H9 (cell line): ENCODE measurements around the gene C20orf96. TPM values are rescaled to one million over a fixed set of nuclear protein-coding genes. Genes with fewer than 3 reads are reported as not detected.
"Not testable (repeated sequence)": the region's sequence is repeated elsewhere in the genome, so short reads cannot be mapped to it uniquely, and the experiment has no call there.

Source experiments
- DNase-seq: peaks from one replicate; pipeline ENCODE4 v3.0.0-alpha.2; 2017
- H2AFZ ChIP-seq: one replicate; pipeline ENCODE4 v1.6.1; 2013; ENCODE audit warnings: mild to moderate bottlenecking, low read length, control low read depth, moderate library complexity
- H2AK5ac ChIP-seq: 2 replicates; pipeline ENCODE4 v1.6.1; 2013; ENCODE audit warnings: low read length, control low read depth, mixed read lengths; ENCODE audit not compliant: insufficient read length
- H2BK120ac ChIP-seq: one replicate; pipeline ENCODE4 v1.6.1; 2013; ENCODE audit warnings: low read depth, mild to moderate bottlenecking, low read length, control low read depth, inconsistent platforms; ENCODE audit not compliant: poor library complexity, severe bottlenecking
- H2BK12ac ChIP-seq: 2 replicates; pipeline ENCODE4 v1.6.1; 2013; ENCODE audit warnings: low read length, control low read depth, mixed read lengths, low read depth; ENCODE audit not compliant: insufficient read length
- H2BK15ac ChIP-seq: 2 replicates; pipeline ENCODE4 v1.6.1; 2013; ENCODE audit warnings: low read depth, low read length, control low read depth
- H2BK20ac ChIP-seq: one replicate; pipeline ENCODE4 v1.6.1; 2013; ENCODE audit warnings: low read depth, mild to moderate bottlenecking, low read length, control low read depth, inconsistent platforms; ENCODE audit not compliant: poor library complexity, severe bottlenecking
- H2BK5ac ChIP-seq: 2 replicates; pipeline ENCODE4 v1.6.1; 2013; ENCODE audit warnings: low read length, control low read depth, mixed read lengths; ENCODE audit not compliant: insufficient read length
- H3K14ac ChIP-seq: 2 replicates; pipeline ENCODE4 v1.6.1; 2013; ENCODE audit warnings: low read length, control low read depth; ENCODE audit not compliant: insufficient read depth
- H3K18ac ChIP-seq: 2 replicates; pipeline ENCODE4 v1.6.1; 2013; ENCODE audit warnings: low read depth, mild to moderate bottlenecking, mixed read lengths, low read length, control low read depth; ENCODE audit not compliant: insufficient read length
- H3K23ac ChIP-seq: 2 replicates; pipeline ENCODE4 v1.6.1; 2013; ENCODE audit warnings: low read length, control low read depth, mixed read lengths, low read depth; ENCODE audit not compliant: insufficient read length
- H3K23me2 ChIP-seq: 2 replicates; pipeline ENCODE4 v1.6.1; 2013; ENCODE audit warnings: low read depth, mild to moderate bottlenecking, mixed read lengths, low read length, control low read depth; ENCODE audit not compliant: insufficient read length, poor library complexity, severe bottlenecking
- H3K27ac ChIP-seq: 2 replicates; pipeline ENCODE4 v1.5.1; 2013; ENCODE audit warnings: low read length, control low read depth, mixed read lengths, low read depth; ENCODE audit not compliant: insufficient read length
- H3K27me3 ChIP-seq: 2 replicates; pipeline ENCODE4 v1.6.1; 2013; ENCODE audit warnings: low read length, control low read depth, inconsistent platforms; ENCODE audit not compliant: insufficient read depth
- H3K4ac ChIP-seq: 2 replicates; pipeline ENCODE4 v1.6.1; 2013; ENCODE audit warnings: low read depth, mild to moderate bottlenecking, control low read depth, inconsistent platforms, low read length, moderate library complexity
- H3K4me1 ChIP-seq: 2 replicates; pipeline ENCODE4 v1.6.1; 2013; ENCODE audit warnings: low read length, control low read depth, inconsistent platforms; ENCODE audit not compliant: insufficient read depth
- H3K4me2 ChIP-seq: 2 replicates; pipeline ENCODE4 v1.6.1; 2013; ENCODE audit warnings: low read length, control low read depth, mixed read lengths; ENCODE audit not compliant: insufficient read length, insufficient read depth
- H3K56ac ChIP-seq: 2 replicates; pipeline ENCODE4 v1.6.1; 2013; ENCODE audit warnings: low read depth, mild to moderate bottlenecking, mixed read lengths, low read length, control low read depth; ENCODE audit not compliant: insufficient read length
- H3K79me1 ChIP-seq: 2 replicates; pipeline ENCODE4 v1.6.1; 2013; ENCODE audit warnings: low read depth, mild to moderate bottlenecking, moderate library complexity, low read length, control low read depth, inconsistent platforms; ENCODE audit not compliant: insufficient read depth, poor library complexity, severe bottlenecking
- H3K79me2 ChIP-seq: 2 replicates; pipeline ENCODE4 v1.6.1; 2013; ENCODE audit warnings: low read length, control low read depth, inconsistent platforms; ENCODE audit not compliant: insufficient read depth
- H3K9ac ChIP-seq: 2 replicates; pipeline ENCODE4 v1.6.1; 2013; ENCODE audit warnings: low read length, control low read depth, mixed read lengths; ENCODE audit not compliant: insufficient read length; ENCODE audit errors: extremely low read depth
- H3K9me3 ChIP-seq: one replicate; pipeline ENCODE4 v1.6.1; 2013; ENCODE audit warnings: low read depth, low read length, inconsistent platforms; ENCODE audit not compliant: control insufficient read depth
- H3T11ph ChIP-seq: one replicate; pipeline ENCODE4 v1.6.1; 2013; ENCODE audit warnings: mild to moderate bottlenecking, low read length, control low read depth, inconsistent platforms
- H4K20me1 ChIP-seq: one replicate; pipeline ENCODE4 v1.6.1; 2013; ENCODE audit not compliant: control insufficient read depth, insufficient read length, insufficient read depth
- H4K5ac ChIP-seq: 2 replicates; pipeline ENCODE4 v1.6.1; 2013; ENCODE audit warnings: low read depth, mild to moderate bottlenecking, mixed read lengths, low read length, control low read depth; ENCODE audit not compliant: insufficient read length
- H4K8ac ChIP-seq: replicated peaks from 2 replicates; pipeline ENCODE4 v1.6.1; 2013; ENCODE audit warnings: low read length, control low read depth, mixed read lengths, low read depth; ENCODE audit not compliant: insufficient read length
- H4K91ac ChIP-seq: 2 replicates; pipeline ENCODE4 v1.6.1; 2013; ENCODE audit warnings: low read depth, mild to moderate bottlenecking, moderate library complexity, mixed read lengths, low read length, control low read depth; ENCODE audit not compliant: insufficient read length
- H3K27ac Mint-ChIP-seq, 3 experiments: 2 replicates in 2 of 3; 3 replicates in 1 of 3; pipeline ENCODE4 v1.8.0; 2020 to 2021; ENCODE audit warnings: mixed read lengths in 3 of 3, mild to moderate bottlenecking in 1 of 3, moderate library complexity in 1 of 3
- H3K27me3 Mint-ChIP-seq: 2 replicates; pipeline ENCODE4 v1.8.0; 2021; ENCODE audit warnings: low read depth, mild to moderate bottlenecking, moderate library complexity, mixed read lengths
- H3K36me3 Mint-ChIP-seq, 3 experiments: 2 replicates in 2 of 3; 3 replicates in 1 of 3; pipeline ENCODE4 v1.8.0; 2020 to 2021; ENCODE audit warnings: low read depth in 3 of 3, mixed read lengths in 3 of 3; ENCODE audit not compliant: insufficient read depth in 1 of 3
- H3K4me1 Mint-ChIP-seq, 2 experiments: 2 replicates each; pipeline ENCODE4 v1.8.0; 2020; ENCODE audit warnings: mixed read lengths in 2 of 2
- H3K4me3 Mint-ChIP-seq, 2 experiments: 2 replicates in 1 of 2; 3 replicates in 1 of 2; pipeline ENCODE4 v1.8.0; 2020 to 2021; ENCODE audit warnings: mild to moderate bottlenecking in 2 of 2, mixed read lengths in 2 of 2, moderate library complexity in 1 of 2
- H3K9me3 Mint-ChIP-seq, 2 experiments: 2 replicates in 1 of 2; 3 replicates in 1 of 2; pipeline ENCODE4 v1.8.0; 2020; ENCODE audit warnings: mild to moderate bottlenecking in 2 of 2, mixed read lengths in 2 of 2, moderate library complexity in 1 of 2
- WGBS: extraction: QIAGEN DNeasy Blood & Tissue Kit; methylation state at CpG from one replicate; pipeline ENCODE4 v1.1.7; 2013; ENCODE audit warnings: missing lambda C conversion rate, low lambda C conversion rate, mixed read lengths; ENCODE audit not compliant: insufficient read length; ENCODE audit errors: extremely low coverage; 5-methylcytosine and 5-hydroxymethylcytosine counted together
- total RNA-seq: library from RNA; stranded (reverse); gene quantifications from 2 replicates; pipeline ENCODE4 v1.2.1, GENCODE V29; 2021
- TF ChIP-seq, protein P1 (sequence below): fragments of 200-600 bp; sonication (generic); conservative IDR thresholded peaks from 3 replicates; pipeline ENCODE4 v1.8.0; 2021; ENCODE audit warnings: antibody characterized with exemption, mild to moderate bottlenecking

The C20orf96 gene
- total RNA-seq, 1 experiment from 2014 or later: 14.5 TPM

- Histone ChIP-seq H3K14ac (no peak within 1 kb of the TSS), H3K4me1 (no peaks in the 10 kb centered on the region), H3K4me2 (no peak within 1 kb of the TSS), H3T11ph (no peak within 1 kb of the TSS), H3K9ac (no peak within 1 kb of the TSS), H3K9me3 (no peaks in the 10 kb centered on the region), H3K18ac (no peak within 1 kb of the TSS), H4K8ac (no peak within 1 kb of the TSS), H3K23me2 (no peaks in the 10 kb centered on the region), H2AFZ (no peak within 1 kb of the TSS), H2BK5ac (no peak within 1 kb of the TSS), H3K79me2 (no peaks in the 10 kb centered on the region), H4K20me1 (no peaks in the 10 kb centered on the region), H3K79me1 (no peaks in the 10 kb centered on the region), H3K23ac (no peak within 1 kb of the TSS), H2BK120ac (no peak within 1 kb of the TSS), H3K56ac (no peak within 1 kb of the TSS), H2BK20ac (no peak within 1 kb of the TSS), H3K27me3 (peaks cover 2% of the 10 kb centered on the region; the same call in 1 of the 2 replicates), H2AK5ac (no peak within 1 kb of the TSS), H3K4ac (no peak within 1 kb of the TSS), H2BK12ac (no peak within 1 kb of the TSS), H4K91ac (no peak within 1 kb of the TSS), H4K5ac (no peak within 1 kb of the TSS), H2BK15ac (no peak within 1 kb of the TSS), H3K27ac (no peak within 1 kb of the TSS)
- H3K27me3 Mint-ChIP-seq: peaks cover 78% of the 10 kb centered on the region
- H3K4me1 Mint-ChIP-seq: peaks cover 4 to 5% of the 10 kb centered on the region in 2 experiments; a peak in 1 of 4 replicates
- H3K36me3 Mint-ChIP-seq: no peaks in the 10 kb centered on the region; a peak in 1 of 7 replicates
- H3K27ac Mint-ChIP-seq: no peak within 1 kb of the TSS
- peaks cover 4 to 25% of the 10 kb centered on the region in 2 experiments; a peak in 3 of 5 replicates for H3K9me3 Mint-ChIP-seq
- no CpG with 5 or more reads among the region's 3 CpGs for WGBS
- TF ChIP-seq, protein P1, sequence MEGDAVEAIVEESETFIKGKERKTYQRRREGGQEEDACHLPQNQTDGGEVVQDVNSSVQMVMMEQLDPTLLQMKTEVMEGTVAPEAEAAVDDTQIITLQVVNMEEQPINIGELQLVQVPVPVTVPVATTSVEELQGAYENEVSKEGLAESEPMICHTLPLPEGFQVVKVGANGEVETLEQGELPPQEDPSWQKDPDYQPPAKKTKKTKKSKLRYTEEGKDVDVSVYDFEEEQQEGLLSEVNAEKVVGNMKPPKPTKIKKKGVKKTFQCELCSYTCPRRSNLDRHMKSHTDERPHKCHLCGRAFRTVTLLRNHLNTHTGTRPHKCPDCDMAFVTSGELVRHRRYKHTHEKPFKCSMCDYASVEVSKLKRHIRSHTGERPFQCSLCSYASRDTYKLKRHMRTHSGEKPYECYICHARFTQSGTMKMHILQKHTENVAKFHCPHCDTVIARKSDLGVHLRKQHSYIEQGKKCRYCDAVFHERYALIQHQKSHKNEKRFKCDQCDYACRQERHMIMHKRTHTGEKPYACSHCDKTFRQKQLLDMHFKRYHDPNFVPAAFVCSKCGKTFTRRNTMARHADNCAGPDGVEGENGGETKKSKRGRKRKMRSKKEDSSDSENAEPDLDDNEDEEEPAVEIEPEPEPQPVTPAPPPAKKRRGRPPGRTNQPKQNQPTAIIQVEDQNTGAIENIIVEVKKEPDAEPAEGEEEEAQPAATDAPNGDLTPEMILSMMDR: no peak
- no peak within 1 kb of the TSS for H3K4me3 Mint-ChIP-seq
- no peak for DNase-seq
These were observed 63.6 kb downstream of the C20orf96 start, which contains the start of gene DEFB129 for GRCh38 chr20:226958-227357. TSS of gene DEFB129 (plus strand) at chr20:227258. CDS start at chr20:227289, 31 bp downstream.

- not testable (repeated sequence) for H4K20me1 ChIP-seq, H3K4me2 ChIP-seq, H3K9ac ChIP-seq, H2BK15ac ChIP-seq, H3K4me1 ChIP-seq, H3K36me3 Mint-ChIP-seq, H3K56ac ChIP-seq, H3K79me2 ChIP-seq, H4K8ac ChIP-seq, H3T11ph ChIP-seq, DNase-seq, H3K4me3 Mint-ChIP-seq, H3K4ac ChIP-seq, H2BK5ac ChIP-seq, H3K27ac Mint-ChIP-seq, H2BK120ac ChIP-seq, H3K23me2 ChIP-seq, H3K14ac ChIP-seq, H3K23ac ChIP-seq, H3K27me3 ChIP-seq, H3K27ac ChIP-seq, H3K4me1 Mint-ChIP-seq, H2AK5ac ChIP-seq, H3K18ac ChIP-seq, H2BK12ac ChIP-seq, H2AFZ ChIP-seq, H4K5ac ChIP-seq, H4K91ac ChIP-seq, H3K9me3 ChIP-seq, H3K79me1 ChIP-seq, H2BK20ac ChIP-seq
- H3K27me3 Mint-ChIP-seq: peaks cover 80% of the 10 kb centered on the region
- H3K9me3 Mint-ChIP-seq: peaks cover 4 to 18% of the 10 kb centered on the region in 2 experiments; a peak in 3 of 5 replicates
- no CpG with 5 or more reads among the region's 3 CpGs for WGBS
These were observed 64.7 kb downstream of the C20orf96 start for GRCh38 chr20:225879-226278.
